CD4-positive, alpha-beta T cell treated with Interferon gamma for 1 hour (primary cell): ENCODE results near the gene EPHB1.

Experiments
- DNase-seq: peaks from one replicate; pipeline ENCODE4 v3.0.0-alpha.2; 2020

EPHB1 gene

DNA sequence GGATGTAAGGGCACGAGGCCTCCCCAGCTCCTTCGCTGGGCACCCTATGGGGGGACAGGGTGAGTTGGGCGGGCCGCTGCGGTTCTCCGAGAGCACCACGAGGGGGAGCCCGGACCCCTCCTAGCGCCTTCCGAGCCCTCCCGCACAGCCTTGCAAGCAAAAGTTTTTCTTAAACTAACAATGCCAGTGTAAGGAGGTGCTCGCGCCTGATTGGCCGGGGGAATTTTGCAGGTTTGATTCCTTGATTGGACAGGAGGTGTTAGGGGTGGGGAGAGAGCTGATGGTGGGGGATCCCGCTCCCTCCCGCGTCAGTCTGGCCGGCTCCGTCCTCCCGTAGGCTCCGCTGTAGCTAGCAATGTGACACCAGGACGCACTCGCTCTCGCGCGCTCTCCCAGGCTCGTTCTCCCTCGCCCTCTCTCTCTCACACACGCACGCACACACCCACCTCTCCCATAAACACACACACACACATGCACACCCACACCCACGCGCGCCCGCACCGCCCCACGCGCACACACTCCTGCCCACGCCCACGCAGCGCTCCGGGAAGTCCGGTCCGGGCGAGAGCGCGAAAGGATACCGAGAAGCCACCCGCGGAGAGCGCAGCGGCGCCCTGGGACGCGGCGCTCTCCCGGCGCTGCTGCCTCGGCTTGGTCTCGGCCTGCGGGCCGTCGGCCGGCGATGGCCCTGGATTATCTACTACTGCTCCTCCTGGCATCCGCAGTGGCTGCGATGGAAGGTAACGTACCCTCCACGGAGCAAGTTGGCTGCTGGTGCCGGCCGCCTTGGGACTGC lies at the start of gene EPHB1:
Gene EPHB1, plus strand, starts transcription at position 311 of the 796 bp plus-strand sequence.
- peak; percentile 45 for DNase-seq

DNA sequence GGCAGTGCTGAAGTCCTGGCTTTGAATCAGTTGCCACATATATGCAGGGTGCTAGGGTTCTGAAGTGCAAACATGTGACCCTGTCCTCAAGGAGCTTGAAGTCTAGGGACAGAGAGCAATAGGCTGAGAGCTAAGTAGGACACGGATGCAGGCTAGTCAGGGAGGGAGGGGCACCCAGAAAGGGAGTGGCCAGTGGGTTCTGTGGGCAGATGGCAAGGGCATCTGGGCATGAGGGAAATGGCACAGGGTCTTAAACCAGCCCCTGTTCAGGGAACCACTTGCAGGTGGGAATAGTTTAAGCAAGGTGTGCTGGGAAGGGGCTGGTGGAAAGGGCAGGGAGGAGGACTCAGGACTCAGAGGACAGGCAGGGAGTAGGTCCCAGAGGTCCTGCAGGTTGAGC lies 46.4 kb upstream of the EPHB1 start:
- DNase-seq, result no peak

DNA sequence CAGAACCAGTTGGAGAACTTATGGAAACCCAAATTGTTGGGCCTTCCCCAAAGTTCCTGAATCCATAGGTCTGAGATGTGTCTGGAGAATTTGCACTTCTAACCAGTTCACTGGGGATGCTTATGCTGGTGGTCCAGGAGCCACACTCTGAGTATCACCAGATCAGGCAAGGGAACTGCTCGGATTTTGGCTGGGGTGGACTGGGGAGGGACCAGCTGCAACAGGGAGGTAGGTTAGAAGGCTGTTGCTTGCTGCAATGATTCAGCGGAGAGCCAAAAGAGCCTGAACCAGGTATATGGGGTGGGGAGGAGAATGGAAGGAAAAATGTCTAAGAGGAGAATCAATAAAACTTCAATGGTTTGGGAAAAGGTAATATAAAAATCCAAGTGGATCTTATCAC lies 45.9 kb upstream of the EPHB1 start:
- DNase-seq, result no peak

DNA sequence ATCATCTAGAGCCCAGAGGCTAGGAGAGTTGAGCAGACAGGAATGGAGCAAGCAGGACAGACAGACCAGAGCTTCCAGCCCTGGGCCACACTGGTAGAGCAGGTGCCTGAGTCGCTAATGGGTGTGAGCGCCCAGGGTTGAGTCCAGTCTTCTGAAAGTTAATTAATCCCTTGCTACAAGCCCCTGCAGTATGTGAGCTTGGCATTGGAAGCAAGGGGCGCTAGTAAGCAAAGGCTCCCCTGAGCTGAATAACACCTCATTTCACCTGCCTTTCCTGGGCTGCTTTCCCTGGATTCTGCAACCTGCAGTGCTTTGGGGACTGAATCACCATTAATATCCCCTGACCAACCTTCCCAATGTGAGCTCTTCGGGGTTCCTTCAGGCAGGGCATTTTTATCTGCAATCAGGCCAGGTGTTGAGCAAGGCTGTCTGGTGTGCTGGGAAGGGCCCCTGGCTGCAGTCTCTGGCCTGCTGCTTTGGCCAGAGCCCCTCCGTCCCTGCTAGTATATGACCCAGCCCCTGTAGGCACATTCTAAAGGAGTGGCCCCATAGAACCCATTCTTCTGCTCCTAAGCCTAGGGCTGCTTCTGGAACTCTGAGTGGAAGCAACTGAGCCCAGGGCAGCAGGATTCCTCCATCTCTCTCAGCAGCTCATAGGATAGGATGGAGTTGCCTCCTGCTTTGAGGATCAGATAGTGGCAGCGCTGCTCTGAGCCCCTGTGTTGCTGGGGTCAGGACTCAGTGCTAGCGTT lies 45.1 kb upstream of the EPHB1 start:
- no peak for DNase-seq

DNA sequence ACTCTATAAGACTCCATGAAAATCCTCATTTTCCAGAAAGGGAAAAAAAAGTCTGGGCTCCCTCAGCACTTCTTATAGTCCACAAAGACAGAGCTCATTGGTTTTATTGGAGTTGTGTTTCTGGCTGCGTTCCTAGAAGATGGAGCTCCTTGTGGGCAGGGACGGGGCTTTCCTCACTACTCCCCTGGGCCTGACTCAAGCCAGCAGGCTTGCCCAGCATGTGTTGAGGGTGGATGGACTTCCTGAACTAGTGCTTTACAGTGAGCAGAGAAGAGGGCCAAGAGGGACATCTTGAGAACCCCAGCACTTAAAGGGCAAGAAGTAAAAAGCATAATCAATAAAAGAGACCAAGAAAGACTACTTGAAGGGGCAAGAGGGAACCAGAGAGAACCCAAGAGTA lies 43.2 kb upstream of the EPHB1 start:
- no peak for DNase-seq

DNA sequence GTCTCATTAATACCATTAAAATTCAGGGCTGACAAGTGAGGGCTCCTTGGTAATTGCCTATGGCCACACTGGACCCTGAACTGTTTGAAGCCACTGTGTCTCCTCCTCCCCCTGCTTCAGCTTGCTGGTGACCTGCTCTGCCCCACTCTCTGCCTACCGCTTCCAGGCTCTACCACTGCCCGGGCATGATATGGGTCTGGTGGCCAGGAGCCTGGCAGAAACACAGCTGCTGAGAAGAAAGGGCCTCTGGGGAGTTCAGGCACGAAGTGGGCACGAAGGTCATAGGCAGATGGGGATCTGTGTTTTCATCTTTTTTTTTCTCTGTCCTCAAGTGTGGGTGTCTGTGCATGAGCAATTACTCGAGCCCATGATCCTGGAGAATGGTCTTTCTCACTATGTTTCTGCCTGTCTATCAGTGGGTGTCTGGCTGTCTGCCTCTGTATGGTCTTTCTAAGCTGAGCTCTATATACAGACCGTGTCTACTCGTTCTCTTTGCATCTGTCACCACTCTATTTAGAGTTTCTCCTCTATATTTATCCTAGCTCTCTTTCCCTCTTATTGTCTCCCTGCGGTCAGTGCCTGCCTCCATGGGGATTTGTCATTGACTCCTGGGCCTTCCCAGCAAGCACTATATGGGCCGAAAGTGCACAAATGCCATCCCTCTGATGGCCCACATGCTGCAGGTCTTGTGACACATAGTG lies 42.1 kb upstream of the EPHB1 start:
- DNase-seq, result no peak

DNA sequence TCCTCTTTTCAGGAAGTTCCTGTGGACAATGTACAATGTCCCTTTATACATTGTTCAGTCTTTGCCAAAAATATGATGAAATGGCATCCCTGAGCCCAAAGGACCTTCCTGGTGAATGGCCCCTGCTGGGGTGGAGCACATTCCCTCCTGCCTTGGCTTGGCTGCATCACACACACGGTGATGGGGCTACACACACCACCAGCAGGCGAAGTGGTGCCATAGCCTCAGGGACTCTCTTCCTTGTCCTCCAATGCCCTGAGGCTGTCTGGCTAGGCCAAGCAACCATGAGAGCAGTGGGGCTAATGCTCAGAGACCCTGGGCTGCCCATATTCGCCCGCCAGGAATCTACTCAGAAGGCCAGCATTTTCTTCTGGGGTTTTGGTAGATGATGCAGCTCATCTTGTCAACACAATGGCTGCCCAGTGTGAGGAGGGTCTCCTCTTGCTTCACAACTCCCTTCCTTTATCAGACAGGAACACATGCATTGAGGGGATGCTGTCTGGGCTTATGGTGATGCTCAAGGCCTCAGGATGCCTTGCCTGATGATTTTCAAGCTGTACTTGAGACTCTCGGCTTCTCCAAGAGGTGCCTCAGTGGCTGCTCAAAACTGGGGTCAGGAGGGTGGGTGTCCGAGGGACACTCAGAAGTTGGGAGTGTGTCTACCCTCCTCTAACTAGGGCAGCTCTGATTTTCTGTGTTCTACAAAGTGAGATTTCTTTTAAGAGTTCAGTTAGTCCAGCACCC lies 40.9 kb upstream of the EPHB1 start:
- no peak for DNase-seq

DNA sequence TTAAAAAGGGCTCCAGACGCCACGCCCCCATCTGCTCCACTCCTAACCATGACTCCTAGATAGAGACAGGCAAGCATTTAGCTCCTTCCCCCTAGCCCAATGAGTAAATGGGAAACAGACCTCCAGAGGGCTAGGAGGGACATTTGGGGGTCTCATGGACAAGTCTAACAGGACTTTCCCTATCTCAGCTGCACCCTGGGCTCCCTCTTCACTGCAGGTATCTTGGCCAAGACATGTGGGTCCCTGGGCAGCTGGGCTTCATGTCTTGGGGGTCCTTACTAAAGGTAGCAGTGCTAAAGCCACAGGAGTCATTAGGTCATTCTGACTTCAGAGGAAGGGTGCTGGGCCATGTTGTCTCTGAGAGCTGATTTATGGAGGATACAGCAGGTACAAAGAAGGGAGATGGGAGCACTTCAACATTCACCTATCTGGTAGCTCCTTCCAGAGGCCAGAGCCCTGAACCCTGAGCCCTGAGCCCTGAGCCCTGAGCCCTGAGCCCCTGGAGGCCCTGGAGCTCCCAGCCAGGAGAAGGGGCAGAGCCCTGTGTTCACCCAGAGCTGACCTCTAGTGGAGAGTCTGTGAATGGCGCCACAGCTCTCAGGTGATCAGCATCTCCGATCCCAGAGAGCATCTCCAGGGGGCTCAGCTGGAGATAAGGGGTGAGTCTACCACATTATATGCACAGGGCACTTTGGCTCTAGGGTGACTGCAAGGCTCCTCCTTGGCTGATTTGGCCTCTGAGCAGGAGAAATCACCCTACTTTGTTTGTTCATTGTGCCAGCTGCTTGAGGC lies 40.1 kb upstream of the EPHB1 start:
- DNase-seq, result no peak

DNA sequence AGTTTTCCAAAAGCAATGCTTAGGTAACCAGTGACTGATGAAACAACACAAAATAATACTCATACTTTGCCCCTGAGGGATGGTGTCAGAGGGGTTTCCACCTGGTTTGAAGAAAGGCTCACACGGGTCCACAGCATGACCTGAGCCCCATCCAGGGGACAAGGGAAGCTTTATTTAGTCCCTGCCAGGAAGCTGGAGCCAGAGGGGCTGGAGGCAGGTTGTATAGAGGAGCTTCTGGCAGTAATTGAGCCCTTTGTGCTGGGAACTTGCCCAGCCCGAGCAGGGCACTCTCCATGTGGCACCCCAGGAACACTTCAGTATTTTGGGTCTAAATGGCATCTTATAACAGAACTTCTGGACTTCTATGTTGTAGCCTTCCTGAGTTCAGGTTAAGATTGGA lies 39.2 kb upstream of the EPHB1 start:
- no peak for DNase-seq

DNA sequence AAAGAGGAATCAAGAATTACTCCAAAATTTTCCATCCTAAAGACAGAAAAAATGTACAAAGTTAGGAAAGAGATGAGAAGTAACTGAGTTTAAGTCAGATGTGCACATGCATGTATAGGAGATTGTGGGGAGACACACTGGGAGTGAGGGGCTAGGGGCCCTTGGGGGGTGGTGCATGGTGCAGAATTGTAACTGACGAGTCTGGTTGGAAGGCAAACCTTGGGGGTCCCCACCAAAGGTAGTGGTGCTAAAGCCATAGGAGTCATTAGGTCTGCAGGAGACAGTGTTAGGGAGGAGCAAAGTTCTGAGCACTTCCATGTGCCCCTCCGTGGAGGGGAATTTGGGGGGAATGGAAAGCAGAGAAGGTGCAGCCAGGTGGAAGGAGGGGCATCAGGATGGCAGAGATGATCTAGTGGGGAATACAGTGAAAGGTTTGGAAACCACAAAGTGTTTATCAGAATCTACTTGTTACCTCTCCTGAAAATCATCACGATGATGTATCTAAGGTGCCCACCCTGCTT lies 37.5 kb upstream of the EPHB1 start:
- no peak for DNase-seq

DNA sequence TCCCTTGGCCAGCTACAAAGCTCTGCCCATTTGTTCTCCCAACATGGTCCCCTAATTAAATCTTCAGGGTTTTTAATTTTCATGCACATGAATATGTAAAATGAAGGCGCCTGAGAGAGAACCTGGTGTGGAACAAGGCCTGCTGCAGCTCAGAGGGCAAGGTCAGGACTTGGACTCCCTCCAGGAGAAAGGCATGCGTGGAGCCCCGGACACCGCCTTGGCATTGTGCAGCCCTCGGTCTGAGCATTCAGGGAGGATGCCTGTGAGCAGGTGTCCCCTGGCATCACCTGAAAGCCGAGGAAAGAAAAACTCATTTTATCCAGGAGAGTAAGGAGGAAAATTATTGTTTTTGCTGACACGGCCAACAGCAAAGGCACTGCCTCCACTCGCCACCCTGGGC lies 33.8 kb upstream of the EPHB1 start:
- DNase-seq, result no peak

DNA sequence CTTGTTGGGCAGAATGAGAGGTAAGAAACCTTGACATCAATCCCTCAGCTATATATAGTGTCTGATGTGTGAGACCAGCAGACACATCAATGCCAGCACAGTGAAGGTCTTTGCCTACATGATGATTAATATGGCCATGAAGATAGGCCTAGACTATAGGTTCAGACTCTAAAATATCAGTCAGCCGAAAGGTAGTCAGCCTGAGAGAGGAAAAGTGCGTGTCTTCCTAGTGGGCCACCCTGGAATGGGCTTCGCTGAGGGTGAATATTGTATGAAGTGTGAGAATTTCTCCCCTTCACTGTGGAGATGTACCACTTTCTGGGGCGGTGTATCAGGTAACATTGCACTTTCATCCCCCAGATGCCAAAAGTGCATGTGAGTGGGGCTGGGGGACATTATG lies 33.0 kb upstream of the EPHB1 start:
- DNase-seq, result no peak

DNA sequence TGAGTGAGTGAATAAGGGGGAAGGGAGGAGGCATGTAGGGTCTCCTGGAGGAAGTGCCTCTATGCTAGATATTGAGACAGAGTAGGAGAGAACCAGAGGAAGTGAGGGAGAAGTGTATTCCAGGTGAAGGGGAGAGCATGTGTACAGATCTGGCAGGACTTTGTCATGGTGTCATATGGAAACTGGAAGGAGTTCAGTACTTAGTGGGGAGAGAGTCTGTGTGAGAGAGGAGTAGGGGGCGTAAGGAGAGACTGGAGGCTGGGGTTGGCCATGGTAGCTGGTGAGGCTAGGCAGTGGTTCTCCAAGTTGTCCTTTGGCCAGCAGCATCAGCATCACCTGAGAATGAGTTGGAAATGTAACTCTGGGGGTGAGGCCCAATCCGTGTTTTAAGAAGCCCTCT lies 29.6 kb upstream of the EPHB1 start:
- no peak for DNase-seq

DNA sequence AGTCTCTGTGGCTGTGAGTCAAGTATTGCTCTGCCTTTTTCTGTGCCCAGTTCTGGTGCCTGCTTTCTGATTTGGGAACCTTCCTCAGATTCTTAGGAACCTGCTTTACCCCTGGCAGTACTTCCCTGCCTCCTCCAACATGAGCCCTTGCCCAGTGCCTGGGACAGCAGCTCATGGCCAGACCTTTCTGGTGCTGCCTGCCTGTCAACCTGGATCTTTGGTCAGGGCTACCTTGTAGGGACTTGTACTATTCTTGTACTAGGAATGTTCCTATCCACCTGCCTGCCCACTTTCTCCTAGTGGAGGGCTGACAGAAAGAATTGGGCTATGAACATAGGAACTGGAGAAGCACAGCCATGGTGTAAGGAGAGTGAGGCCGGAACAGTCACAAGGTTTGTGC lies 28.8 kb upstream of the EPHB1 start:
- DNase-seq, result no peak

DNA sequence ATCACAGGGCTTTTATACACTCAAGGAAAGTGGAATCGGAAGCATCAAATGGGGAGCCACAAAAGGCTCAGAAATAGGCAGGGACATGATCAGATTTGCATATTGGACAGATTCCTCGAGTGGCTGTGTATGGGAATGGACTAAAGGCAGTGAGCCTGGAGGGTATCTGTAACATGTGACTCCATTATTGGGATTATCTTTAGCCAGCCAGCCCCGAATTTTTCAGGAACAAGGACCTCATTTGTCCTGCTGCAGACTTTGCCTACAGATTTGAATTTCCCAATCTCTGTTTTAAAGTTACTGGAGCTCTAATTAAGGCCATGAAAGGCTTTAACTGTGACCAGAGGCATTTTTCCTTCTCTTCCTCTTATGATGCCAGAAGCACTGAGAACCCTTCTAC lies 26.9 kb upstream of the EPHB1 start:
- DNase-seq, result no peak

DNA sequence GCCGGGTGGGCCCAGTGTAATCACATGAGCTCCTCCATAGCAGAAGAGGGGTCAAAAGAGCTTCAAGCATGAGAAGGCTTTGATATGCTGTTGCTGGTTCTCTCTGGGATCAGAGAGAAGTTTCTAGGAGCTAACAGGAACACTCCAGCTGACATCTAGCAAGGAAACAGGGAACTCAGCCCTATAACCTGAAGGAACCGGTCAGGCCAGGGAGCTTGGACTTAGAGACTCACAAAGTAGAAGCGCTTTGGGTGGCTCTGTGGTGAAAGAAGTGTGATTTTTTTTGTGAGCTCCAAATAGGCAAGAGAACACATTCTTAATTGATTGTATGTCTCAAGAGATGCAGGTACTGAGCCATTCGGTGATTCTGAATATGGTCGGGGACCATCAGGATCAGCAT lies 26.2 kb upstream of the EPHB1 start:
- no peak for DNase-seq

DNA sequence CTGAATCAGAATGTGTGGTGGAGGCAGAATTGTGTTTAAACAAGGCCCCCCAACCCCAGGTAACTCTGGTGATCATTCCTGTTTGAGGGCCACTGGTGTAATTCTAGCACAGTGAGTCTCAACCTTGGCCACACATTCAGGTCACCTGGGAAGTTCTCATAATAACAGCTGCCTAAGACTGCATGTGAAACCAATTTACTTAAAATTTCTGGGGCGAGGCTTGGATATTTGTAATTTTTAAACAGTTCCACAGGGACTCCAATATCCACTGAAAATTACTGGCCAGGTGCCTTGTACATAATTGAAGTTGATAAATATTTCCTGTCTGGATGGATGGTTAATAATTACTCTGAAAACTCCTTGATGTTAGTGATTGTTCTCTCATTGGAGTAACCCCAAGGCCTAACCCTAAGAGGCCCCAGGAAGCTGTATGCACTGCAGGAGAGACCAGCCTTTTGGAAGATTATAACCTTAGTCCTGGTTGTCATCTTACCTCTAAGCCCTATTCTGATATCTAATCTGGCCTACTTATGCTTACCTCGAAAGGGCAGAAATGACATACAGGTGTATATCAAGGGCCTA lies 25.7 kb upstream of the EPHB1 start:
- DNase-seq, result no peak

DNA sequence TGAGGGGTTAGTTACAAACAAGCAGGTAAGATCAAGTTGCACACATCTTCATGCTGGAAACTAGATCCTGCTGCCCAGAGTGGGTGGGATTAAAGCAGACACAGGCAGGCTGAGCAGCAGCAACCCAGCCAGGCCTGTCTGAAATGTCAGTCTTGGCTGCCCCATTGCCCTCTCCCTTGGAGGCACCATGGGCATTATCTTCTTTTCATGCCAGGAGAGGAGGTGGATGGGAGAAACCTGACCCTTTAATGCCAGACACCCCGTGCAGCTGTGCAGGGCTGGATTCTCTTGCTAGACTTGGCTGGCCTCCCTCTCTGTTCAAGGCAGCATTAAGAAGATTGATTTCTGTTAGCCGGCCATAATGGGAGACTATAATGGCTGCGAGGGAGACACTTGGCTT lies 23.0 kb upstream of the EPHB1 start:
- no peak for DNase-seq

DNA sequence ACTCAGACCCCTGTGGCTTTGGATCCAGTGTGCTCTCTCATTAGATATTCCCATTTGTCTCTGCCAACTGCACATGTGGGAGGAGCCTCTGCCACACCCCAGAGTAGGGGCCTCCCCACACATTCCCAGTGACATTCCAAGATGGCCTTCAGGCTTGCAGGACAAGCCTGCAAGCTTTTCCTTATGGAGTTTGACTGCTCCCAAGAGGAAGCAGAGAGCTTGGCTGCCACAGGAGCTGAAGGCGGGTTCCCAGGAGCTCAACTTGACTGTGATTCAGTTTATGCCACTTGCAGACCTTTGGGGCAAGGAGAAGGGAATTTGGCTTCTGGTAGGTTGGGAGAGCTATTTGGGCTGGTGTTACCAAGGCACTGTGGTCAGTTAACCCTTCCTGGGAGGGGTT lies 22.5 kb upstream of the EPHB1 start:
- no peak for DNase-seq

DNA sequence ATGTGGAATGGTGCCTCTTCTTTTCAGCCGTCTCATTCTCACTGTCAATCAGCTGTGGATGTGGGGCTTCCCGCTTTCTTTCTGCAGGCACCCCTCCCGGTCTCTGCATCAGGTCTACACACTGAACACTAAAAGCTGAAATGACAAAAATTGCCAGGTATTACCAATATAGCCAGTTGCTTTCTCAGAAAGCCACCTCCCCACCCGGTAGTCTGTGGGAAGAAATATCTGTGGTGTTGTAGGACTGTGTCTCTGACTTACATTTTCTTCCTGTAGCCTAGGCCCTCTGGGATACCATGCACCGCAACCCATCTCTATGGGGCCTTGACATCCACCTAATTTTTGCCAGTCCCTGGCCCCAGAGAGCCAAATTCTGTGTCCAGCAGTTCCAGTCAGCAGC lies 19.2 kb upstream of the EPHB1 start:
- DNase-seq, result no peak

DNA sequence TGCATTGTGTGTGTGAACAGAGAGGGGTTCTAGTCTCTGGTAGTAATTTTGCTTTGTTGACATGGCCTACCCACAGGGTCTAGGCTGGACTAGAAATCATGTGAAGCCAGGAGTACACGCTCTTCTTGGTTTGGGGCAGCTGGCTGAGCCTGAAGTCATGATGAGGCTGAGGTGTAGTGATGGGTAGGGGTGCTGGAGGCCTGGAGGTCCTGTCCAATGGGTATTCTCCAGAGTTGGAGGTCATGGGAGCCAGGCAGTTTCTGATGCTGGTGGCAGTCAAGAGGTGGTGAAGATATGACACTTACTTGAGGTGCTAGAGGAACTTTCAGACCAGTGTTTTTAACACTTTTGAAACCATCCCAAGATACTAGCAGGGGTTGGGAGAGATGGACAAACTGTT lies 18.5 kb upstream of the EPHB1 start:
- no peak for DNase-seq

DNA sequence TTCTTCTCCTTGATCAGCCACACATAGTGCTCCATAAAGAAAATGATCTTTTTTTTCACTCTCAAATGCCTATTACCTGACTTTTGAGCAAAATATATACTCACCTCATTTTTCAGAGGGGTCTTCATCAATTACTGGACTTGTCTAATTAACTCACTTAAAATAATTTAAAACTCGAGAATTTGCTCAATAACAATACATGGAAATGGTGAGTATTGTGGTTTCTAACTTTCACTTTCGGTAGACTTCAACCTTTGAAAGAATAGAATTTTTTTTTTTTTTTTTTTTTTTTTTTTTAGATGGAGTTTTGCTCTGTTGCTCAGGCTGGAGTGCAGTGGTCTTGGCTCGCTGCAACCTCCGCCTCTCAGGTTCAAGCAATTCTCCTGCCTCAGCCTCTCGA lies 17.7 kb upstream of the EPHB1 start:
- DNase-seq, result no peak
